Ishikawa (cell line): Measurements from ENCODE around the gene RANBP10.

Experiments used
- CEBPB ChIP-seq: IDR thresholded peaks from 2 replicates; pipeline ENCODE4 v1.6.1; 2012
- EGR1 ChIP-seq: IDR thresholded peaks from 2 replicates; pipeline ENCODE4 v1.6.1; 2012
- EP300 ChIP-seq: IDR thresholded peaks from 2 replicates; pipeline ENCODE4 v1.6.1; 2012; ENCODE audit warnings: borderline replicate concordance
- FOXM1 ChIP-seq: IDR thresholded peaks from 2 replicates; pipeline ENCODE4 v1.6.1; 2012; ENCODE audit warnings: low read depth, borderline replicate concordance
- MAX ChIP-seq: IDR thresholded peaks from 2 replicates; pipeline ENCODE4 v1.6.1; 2012
- RAD21 ChIP-seq: IDR thresholded peaks from 2 replicates; pipeline ENCODE4 v1.6.1; 2012; ENCODE audit warnings: low read depth
- REST ChIP-seq: IDR thresholded peaks from 2 replicates; pipeline ENCODE4 v1.6.1; 2012; ENCODE audit warnings: low read depth, mild to moderate bottlenecking
- TAF1 ChIP-seq: IDR thresholded peaks from 2 replicates; pipeline ENCODE4 v1.6.1; 2012; ENCODE audit warnings: low read depth, mild to moderate bottlenecking
- TCF12 ChIP-seq: IDR thresholded peaks from 2 replicates; pipeline ENCODE4 v1.6.1; 2012; ENCODE audit warnings: low read depth
- TEAD4 ChIP-seq: IDR thresholded peaks from 2 replicates; pipeline ENCODE4 v1.6.1; 2012
- USF1 ChIP-seq: IDR thresholded peaks from 2 replicates; pipeline ENCODE4 v1.6.1; 2012
- YY1 ChIP-seq: IDR thresholded peaks from 2 replicates; pipeline ENCODE4 v1.6.1; 2012; ENCODE audit warnings: low read depth
- ZBTB7A ChIP-seq: IDR thresholded peaks from 2 replicates; pipeline ENCODE4 v1.6.1; 2012; ENCODE audit warnings: low read depth

GRCh38 chr16:67703626-67704025 is 102.7 kb downstream of the RANBP10 start:
- TF ChIP-seq TAF1 (no peak), TCF12 (no peak), REST (no peak), EGR1 (no peak), MAX (no peak), EP300 (no peak), YY1 (no peak), CEBPB (no peak), FOXM1 (no peak), USF1 (no peak), ZBTB7A (no peak), RAD21 (no peak), TEAD4 (no peak)
